Measurements from ENCODE around the gene TBC1D12. TPM values are rescaled to one million over a fixed set of nuclear protein-coding genes. Genes with fewer than 3 reads are reported as not detected.

The TBC1D12 gene
- total and polyA plus RNA-seq, 4 donors = 4.5 to 29.0 (median 15.6) TPM

DNA sequence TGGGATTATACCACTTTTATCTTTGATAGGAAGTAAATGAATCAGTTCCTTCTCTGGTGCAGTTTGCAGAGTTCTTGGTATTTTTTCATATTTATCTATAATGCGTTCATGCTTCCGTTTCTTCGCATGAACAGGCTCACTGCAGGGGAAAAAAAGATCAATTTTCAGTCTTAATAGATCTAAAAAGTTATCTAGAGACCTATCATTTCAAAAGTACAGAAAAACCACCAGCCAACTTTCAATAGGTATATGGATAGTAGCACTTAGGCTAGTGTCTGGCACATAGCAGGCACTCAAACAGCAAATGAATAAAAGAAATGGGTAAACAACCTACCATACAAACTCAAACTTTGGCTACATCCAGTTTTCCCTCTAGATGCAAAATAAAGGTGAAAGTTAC lies 45.1 kb upstream of the TBC1D12 start:
- Histone ChIP-seq H3K4me3 (no peak overlapping the region), H3K36me3 (ENCODE audit: control insufficient read depth in 4 of 4, insufficient read depth in 4 of 4, low read length in 4 of 4) (peaks cover 6 to 36% (median 13%) of the 10 kb centered on the region in 4 donors), H3K9me3 (ENCODE audit: control insufficient read depth in 4 of 4, insufficient read depth in 3 of 4, low read length in 3 of 4) (no peaks in the 10 kb centered on the region), H3K27ac (ENCODE audit: low read depth in 1 of 2, low read length in 1 of 2) (no peak overlapping the region), H3K4me1 (ENCODE audit: control insufficient read depth in 5 of 5, insufficient read depth in 5 of 5, low read length in 5 of 5) (peaks cover 0 to 14% (median 6%) of the 10 kb centered on the region in 5 donors), H3K9ac (ENCODE audit: insufficient read depth in 1 of 2, low read length in 2 of 2) (no peak overlapping the region), H3K27me3 (ENCODE audit: control insufficient read depth in 3 of 3, insufficient read depth in 3 of 3, low read length in 2 of 3) (no peaks in the 10 kb centered on the region)
- no peak for ATAC-seq (ENCODE audit: insufficient read depth, low FRiP score)
- TF ChIP-seq, protein P1, sequence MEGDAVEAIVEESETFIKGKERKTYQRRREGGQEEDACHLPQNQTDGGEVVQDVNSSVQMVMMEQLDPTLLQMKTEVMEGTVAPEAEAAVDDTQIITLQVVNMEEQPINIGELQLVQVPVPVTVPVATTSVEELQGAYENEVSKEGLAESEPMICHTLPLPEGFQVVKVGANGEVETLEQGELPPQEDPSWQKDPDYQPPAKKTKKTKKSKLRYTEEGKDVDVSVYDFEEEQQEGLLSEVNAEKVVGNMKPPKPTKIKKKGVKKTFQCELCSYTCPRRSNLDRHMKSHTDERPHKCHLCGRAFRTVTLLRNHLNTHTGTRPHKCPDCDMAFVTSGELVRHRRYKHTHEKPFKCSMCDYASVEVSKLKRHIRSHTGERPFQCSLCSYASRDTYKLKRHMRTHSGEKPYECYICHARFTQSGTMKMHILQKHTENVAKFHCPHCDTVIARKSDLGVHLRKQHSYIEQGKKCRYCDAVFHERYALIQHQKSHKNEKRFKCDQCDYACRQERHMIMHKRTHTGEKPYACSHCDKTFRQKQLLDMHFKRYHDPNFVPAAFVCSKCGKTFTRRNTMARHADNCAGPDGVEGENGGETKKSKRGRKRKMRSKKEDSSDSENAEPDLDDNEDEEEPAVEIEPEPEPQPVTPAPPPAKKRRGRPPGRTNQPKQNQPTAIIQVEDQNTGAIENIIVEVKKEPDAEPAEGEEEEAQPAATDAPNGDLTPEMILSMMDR (IDR thresholded peaks at IDR 0.05; ENCODE audit: control extremely low read depth, extremely low read depth) = no peak
- no peak for DNase-seq
- 87 to 95% methylated on average over 3 of the region's 3 CpGs for WGBS, 2 donors

DNA sequence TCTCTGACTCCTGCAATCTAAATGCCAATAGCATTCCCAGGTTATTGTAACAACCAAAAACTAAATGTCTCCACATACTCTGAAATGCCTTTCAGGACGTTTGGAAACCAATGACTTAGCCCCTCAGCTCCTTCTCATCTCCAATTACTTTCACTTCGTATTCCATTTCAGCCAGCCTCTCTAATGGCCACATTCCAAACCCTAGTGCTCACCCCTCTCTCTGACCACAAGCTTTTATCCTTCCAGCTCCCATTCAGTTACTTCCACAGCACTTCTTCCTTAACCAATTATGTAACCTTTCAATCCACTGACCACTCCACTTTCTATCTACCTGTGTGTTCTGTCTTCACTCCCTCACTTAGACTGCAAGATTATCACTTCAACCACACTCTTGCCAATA lies 43.9 kb upstream of the TBC1D12 start:
- DNase-seq (no peak), ATAC-seq (ENCODE audit: insufficient read depth, low FRiP score) (no peak)
- TF ChIP-seq, protein P1 (IDR thresholded peaks at IDR 0.05; ENCODE audit: control extremely low read depth, extremely low read depth) = no peak
- Histone ChIP-seq H3K36me3 (ENCODE audit: control insufficient read depth in 4 of 4, insufficient read depth in 4 of 4, low read length in 4 of 4) (peaks cover 2 to 29% (median 13%) of the 10 kb centered on the region in 4 donors), H3K9ac (ENCODE audit: insufficient read depth in 1 of 2, low read length in 2 of 2) (no peak overlapping the region), H3K9me3 (ENCODE audit: control insufficient read depth in 4 of 4, insufficient read depth in 3 of 4, low read length in 3 of 4) (no peaks in the 10 kb centered on the region), H3K4me1 (ENCODE audit: control insufficient read depth in 5 of 5, insufficient read depth in 5 of 5, low read length in 5 of 5) (peaks cover 0 to 16% (median 6%) of the 10 kb centered on the region in 5 donors), H3K27me3 (ENCODE audit: control insufficient read depth in 3 of 3, insufficient read depth in 3 of 3, low read length in 2 of 3) (no peaks in the 10 kb centered on the region), H3K4me3 (no peak overlapping the region), H3K27ac (ENCODE audit: low read depth in 1 of 2, low read length in 1 of 2) (no peak overlapping the region)
- 58 to 78% methylated on average over 2 of the region's 2 CpGs for WGBS, 2 donors

DNA sequence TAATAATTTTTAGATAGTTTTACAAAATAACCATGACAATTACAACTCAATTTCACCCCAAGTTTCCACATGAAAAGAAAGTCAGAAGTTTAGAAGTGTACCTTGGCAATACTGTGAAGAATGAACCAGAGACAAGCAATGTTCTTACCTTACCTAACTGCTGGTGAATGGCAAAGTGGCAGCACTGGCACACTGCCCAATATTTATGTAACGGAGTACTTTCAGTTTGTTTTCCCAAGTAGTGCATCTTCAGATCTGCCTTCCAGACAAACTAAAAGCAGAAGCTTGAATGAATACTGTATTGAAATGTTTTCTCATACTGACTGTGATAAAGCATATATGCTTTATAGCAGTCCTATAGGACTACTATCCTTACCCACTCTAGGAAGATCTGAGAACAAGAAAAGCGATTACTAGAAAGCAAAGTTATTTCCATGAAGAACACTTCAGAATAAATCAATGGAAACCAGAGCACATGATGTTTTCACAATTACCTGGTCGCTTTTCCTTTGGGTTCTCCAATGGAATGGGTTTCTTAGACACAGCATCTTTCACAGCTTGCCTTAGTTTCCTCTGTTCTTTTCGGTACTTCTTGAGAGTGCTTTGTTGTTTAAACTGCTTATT lies 41.1 kb upstream of the TBC1D12 start:
- Histone ChIP-seq H3K27me3 (ENCODE audit: control insufficient read depth in 3 of 3, insufficient read depth in 3 of 3, low read length in 2 of 3) (no peaks in the 10 kb centered on the region), H3K4me1 (ENCODE audit: control insufficient read depth in 5 of 5, insufficient read depth in 5 of 5, low read length in 5 of 5) (peaks cover 0 to 16% (median 6%) of the 10 kb centered on the region in 5 donors), H3K9ac (ENCODE audit: insufficient read depth in 1 of 2, low read length in 2 of 2) (no peak overlapping the region), H3K9me3 (ENCODE audit: control insufficient read depth in 4 of 4, insufficient read depth in 3 of 4, low read length in 3 of 4) (no peaks in the 10 kb centered on the region), H3K36me3 (ENCODE audit: control insufficient read depth in 4 of 4, insufficient read depth in 4 of 4, low read length in 4 of 4) (peaks cover 2 to 21% (median 12%) of the 10 kb centered on the region in 4 donors), H3K27ac (ENCODE audit: low read depth in 1 of 2, low read length in 1 of 2) (no peak overlapping the region), H3K4me3 (no peak overlapping the region)
- TF ChIP-seq, protein P1 (IDR thresholded peaks at IDR 0.05; ENCODE audit: control extremely low read depth, extremely low read depth) = no peak
- no peak for DNase-seq
- ATAC-seq (ENCODE audit: insufficient read depth, low FRiP score) = no peak
- 68 to 76% methylated on average over 4 of the region's 4 CpGs for WGBS, 2 donors

Measured in lung (tissue), 12 donors.